ENCODE data around the gene SLC16A6. TPM values are rescaled to one million over a fixed set of nuclear protein-coding genes. Genes with fewer than 3 reads are reported as not detected.

SLC16A6 gene
- total RNA-seq, 1 donor from 2014 or later, result 3.1 TPM

Other genes with a start within 250 kb of the SLC16A6 start
- gene AMZ2, start 43.1 kb downstream of the SLC16A6 start, total RNA-seq, result 58.2 TPM
- gene ARSG, start 368 bp upstream of the SLC16A6 start, total RNA-seq, result 4.4 TPM
- 10.5 TPM for gene WIPI1, start 166.4 kb upstream of the SLC16A6 start, total RNA-seq
- 405 TPM for gene PRKAR1A, start 221.3 kb upstream of the SLC16A6 start, total RNA-seq